ENCODE results near the gene NUP85.
"Not testable (repeated sequence)": the region's sequence is repeated elsewhere in the genome, so short reads cannot be mapped to it uniquely, and the experiment has no call there.

The NUP85 gene

GRCh38 chr17:75207050-75207407, 1.6 kb downstream of the NUP85 start:
- DNase-seq, result not testable (repeated sequence)

- DNase-seq, result no peak
Observed at GRCh38 chr17:75207760-75208159, 2.3 kb downstream of the NUP85 start.

- DNase-seq, result no peak
Observed at GRCh38 chr17:75208161-75208560, 2.7 kb downstream of the NUP85 start.

GRCh38 chr17:75209061-75209460, 3.6 kb downstream of the NUP85 start:
- no peak for DNase-seq

GRCh38 chr17:75218131-75218530, 12.7 kb downstream of the NUP85 start:
- no peak for DNase-seq

GRCh38 chr17:75219815-75220214, 14.3 kb downstream of the NUP85 start:
- DNase-seq, result no peak

GRCh38 chr17:75225016-75225415, 19.5 kb downstream of the NUP85 start:
- no peak for DNase-seq

GRCh38 chr17:75227729-75228128, 22.2 kb downstream of the NUP85 start:
- DNase-seq, result no peak

- peak; percentile 27 for DNase-seq
Observed at GRCh38 chr17:75228305-75228704, 22.8 kb downstream of the NUP85 start.

- peak; percentile 40 for DNase-seq
Observed at GRCh38 chr17:75228847-75229246, 23.4 kb downstream of the NUP85 start.

GRCh38 chr17:75231071-75231470, 25.6 kb downstream of the NUP85 start:
- DNase-seq, result no peak

- DNase-seq, result no peak
Observed at GRCh38 chr17:75231741-75232464, 26.4 kb downstream of the NUP85 start.

GRCh38 chr17:75232786-75233185, 27.3 kb downstream of the NUP85 start:
- no peak for DNase-seq

GRCh38 chr17:75237100-75238014, 31.9 kb downstream of the NUP85 start:
- DNase-seq, result no peak

GRCh38 chr17:75238020-75238580, 32.6 kb downstream of the NUP85 start:
- no peak for DNase-seq

GRCh38 chr17:75238684-75239191, 33.3 kb downstream of the NUP85 start:
- peak; percentile 90 for DNase-seq

GRCh38 chr17:75239214-75239613, 33.7 kb downstream of the NUP85 start:
- DNase-seq, result no peak

- DNase-seq, result no peak
Observed at GRCh38 chr17:75239778-75240393, 34.4 kb downstream of the NUP85 start.

- DNase-seq, result peak; percentile 76
Observed at GRCh38 chr17:75240394-75241142, 35.1 kb downstream of the NUP85 start.

GRCh38 chr17:75241143-75241430, 35.6 kb downstream of the NUP85 start:
- DNase-seq, result no peak

- no peak for DNase-seq
Observed at GRCh38 chr17:75241502-75241901, 36.0 kb downstream of the NUP85 start.

- no peak for DNase-seq
Observed at GRCh38 chr17:75241996-75242460, 36.5 kb downstream of the NUP85 start.
